ENCODE data around the gene MYO1D.

The MYO1D gene

GRCh38 chr17:32777436-32777835, 99.5 kb downstream of the MYO1D start:
- Mint-ChIP-seq H3K4me3 (no peak overlapping the region), H3K27me3 (ENCODE audit: low read depth) (peaks cover 3% of the 10 kb centered on the region), H3K27ac (no peak overlapping the region), H3K4me1 (ENCODE audit: low read depth) (no peaks in the 10 kb centered on the region), H3K36me3 (ENCODE audit: low read depth) (no peaks in the 10 kb centered on the region), H3K9me3 (no peaks in the 10 kb centered on the region)

GRCh38 chr17:32774695-32775084, 102.2 kb downstream of the MYO1D start:
- Mint-ChIP-seq H3K9me3 (no peaks in the 10 kb centered on the region), H3K36me3 (ENCODE audit: low read depth) (no peaks in the 10 kb centered on the region), H3K4me1 (ENCODE audit: low read depth) (no peaks in the 10 kb centered on the region), H3K4me3 (no peak overlapping the region), H3K27ac (no peak overlapping the region), H3K27me3 (ENCODE audit: low read depth) (no peaks in the 10 kb centered on the region)

GRCh38 chr17:32773856-32774694, 102.8 kb downstream of the MYO1D start:
- no peaks in the 10 kb centered on the region for H3K36me3 Mint-ChIP-seq (ENCODE audit: low read depth)
- H3K4me1 Mint-ChIP-seq (ENCODE audit: low read depth) = no peaks in the 10 kb centered on the region
- no peaks in the 10 kb centered on the region for H3K27me3 Mint-ChIP-seq (ENCODE audit: low read depth)
- no peaks in the 10 kb centered on the region for H3K9me3 Mint-ChIP-seq
- no peak overlapping the region for H3K27ac Mint-ChIP-seq
- H3K4me3 Mint-ChIP-seq = no peak overlapping the region

- no peaks in the 10 kb centered on the region for H3K4me1 Mint-ChIP-seq (ENCODE audit: low read depth)
- no peak overlapping the region for H3K27ac Mint-ChIP-seq
- no peak overlapping the region for H3K4me3 Mint-ChIP-seq
- H3K36me3 Mint-ChIP-seq (ENCODE audit: low read depth) = no peaks in the 10 kb centered on the region
- no peaks in the 10 kb centered on the region for H3K27me3 Mint-ChIP-seq (ENCODE audit: low read depth)
- H3K9me3 Mint-ChIP-seq = no peaks in the 10 kb centered on the region
Observed at GRCh38 chr17:32772453-32773025, 104.4 kb downstream of the MYO1D start.

GRCh38 chr17:32771396-32771795, 105.5 kb downstream of the MYO1D start:
- Mint-ChIP-seq H3K9me3 (no peaks in the 10 kb centered on the region), H3K4me3 (no peak overlapping the region), H3K27ac (no peak overlapping the region), H3K4me1 (ENCODE audit: low read depth) (no peaks in the 10 kb centered on the region), H3K36me3 (ENCODE audit: low read depth) (no peaks in the 10 kb centered on the region), H3K27me3 (ENCODE audit: low read depth) (no peaks in the 10 kb centered on the region)

GRCh38 chr17:32769846-32770245, 107.1 kb downstream of the MYO1D start:
- Mint-ChIP-seq H3K27ac (no peak overlapping the region), H3K9me3 (no peaks in the 10 kb centered on the region), H3K27me3 (ENCODE audit: low read depth) (no peaks in the 10 kb centered on the region)

GRCh38 chr17:32763855-32764439, 113.0 kb downstream of the MYO1D start:
- Mint-ChIP-seq H3K4me3 (no peak overlapping the region), H3K9me3 (no peaks in the 10 kb centered on the region), H3K27ac (no peak overlapping the region), H3K27me3 (ENCODE audit: low read depth) (no peaks in the 10 kb centered on the region), H3K36me3 (ENCODE audit: low read depth) (no peaks in the 10 kb centered on the region), H3K4me1 (ENCODE audit: low read depth) (peaks cover 2% of the 10 kb centered on the region)

More at GRCh38 chr17:32769846-32770245, 107.1 kb downstream of the MYO1D start:
- H3K4me3 Mint-ChIP-seq = no peak overlapping the region
- H3K36me3 Mint-ChIP-seq (ENCODE audit: low read depth) = no peaks in the 10 kb centered on the region
- H3K4me1 Mint-ChIP-seq (ENCODE audit: low read depth) = no peaks in the 10 kb centered on the region

- no peaks in the 10 kb centered on the region for H3K9me3 Mint-ChIP-seq
- H3K4me3 Mint-ChIP-seq = no peak overlapping the region
- peaks cover 2% of the 10 kb centered on the region for H3K4me1 Mint-ChIP-seq (ENCODE audit: low read depth)
- H3K27ac Mint-ChIP-seq = no peak overlapping the region
- no peaks in the 10 kb centered on the region for H3K36me3 Mint-ChIP-seq (ENCODE audit: low read depth)
- H3K27me3 Mint-ChIP-seq (ENCODE audit: low read depth) = no peaks in the 10 kb centered on the region
Observed at GRCh38 chr17:32759476-32759875, 117.4 kb downstream of the MYO1D start.

- H3K27ac Mint-ChIP-seq = no peak overlapping the region
- H3K4me1 Mint-ChIP-seq (ENCODE audit: low read depth) = peaks cover 2% of the 10 kb centered on the region
- H3K4me3 Mint-ChIP-seq = no peak overlapping the region
- no peaks in the 10 kb centered on the region for H3K36me3 Mint-ChIP-seq (ENCODE audit: low read depth)
- no peaks in the 10 kb centered on the region for H3K27me3 Mint-ChIP-seq (ENCODE audit: low read depth)
- H3K9me3 Mint-ChIP-seq = no peaks in the 10 kb centered on the region
Observed at GRCh38 chr17:32757963-32758362, 119.0 kb downstream of the MYO1D start.

GRCh38 chr17:32756696-32757095, 120.2 kb downstream of the MYO1D start:
- no peaks in the 10 kb centered on the region for H3K9me3 Mint-ChIP-seq
- H3K4me3 Mint-ChIP-seq = no peak overlapping the region
- H3K27ac Mint-ChIP-seq = no peak overlapping the region
- H3K27me3 Mint-ChIP-seq (ENCODE audit: low read depth) = no peaks in the 10 kb centered on the region
- no peaks in the 10 kb centered on the region for H3K36me3 Mint-ChIP-seq (ENCODE audit: low read depth)
- H3K4me1 Mint-ChIP-seq (ENCODE audit: low read depth) = peaks cover 2% of the 10 kb centered on the region

- no peak overlapping the region for H3K27ac Mint-ChIP-seq
- H3K4me3 Mint-ChIP-seq = no peak overlapping the region
- H3K27me3 Mint-ChIP-seq (ENCODE audit: low read depth) = no peaks in the 10 kb centered on the region
- H3K36me3 Mint-ChIP-seq (ENCODE audit: low read depth) = no peaks in the 10 kb centered on the region
- H3K9me3 Mint-ChIP-seq = no peaks in the 10 kb centered on the region
- H3K4me1 Mint-ChIP-seq (ENCODE audit: low read depth) = peaks cover 2% of the 10 kb centered on the region
Observed at GRCh38 chr17:32755045-32755805, 121.7 kb downstream of the MYO1D start.

GRCh38 chr17:32752934-32753333, 124.0 kb downstream of the MYO1D start:
- Mint-ChIP-seq H3K9me3 (no peaks in the 10 kb centered on the region), H3K4me3 (no peak overlapping the region), H3K27ac (no peak overlapping the region), H3K36me3 (ENCODE audit: low read depth) (no peaks in the 10 kb centered on the region), H3K4me1 (ENCODE audit: low read depth) (no peaks in the 10 kb centered on the region), H3K27me3 (ENCODE audit: low read depth) (no peaks in the 10 kb centered on the region)

- no peaks in the 10 kb centered on the region for H3K9me3 Mint-ChIP-seq
- no peaks in the 10 kb centered on the region for H3K4me1 Mint-ChIP-seq (ENCODE audit: low read depth)
- H3K27me3 Mint-ChIP-seq (ENCODE audit: low read depth) = no peaks in the 10 kb centered on the region
- H3K4me3 Mint-ChIP-seq = no peak overlapping the region
- no peaks in the 10 kb centered on the region for H3K36me3 Mint-ChIP-seq (ENCODE audit: low read depth)
- H3K27ac Mint-ChIP-seq = no peak overlapping the region
Observed at GRCh38 chr17:32747856-32748255, 129.1 kb downstream of the MYO1D start.

GRCh38 chr17:32746698-32747097, 130.2 kb downstream of the MYO1D start:
- Mint-ChIP-seq H3K4me3 (no peak overlapping the region), H3K4me1 (ENCODE audit: low read depth) (no peaks in the 10 kb centered on the region), H3K27me3 (ENCODE audit: low read depth) (no peaks in the 10 kb centered on the region), H3K9me3 (no peaks in the 10 kb centered on the region), H3K27ac (no peak overlapping the region), H3K36me3 (ENCODE audit: low read depth) (no peaks in the 10 kb centered on the region)

Data from T-helper 1 cell treated with Interleukin-12 subunit alpha and Interleukin-12 subunit beta and Interleukin-4 antibody, amounts not matched to agents 30 μg/mL and 1 μg/mL, for 36 hours (primary cell).